NCI-H1436 (cell line): ENCODE measurements around the gene SCAF8.
A peak's percentile ranks its signal among the peaks of the same experiment; 100 is the strongest.
"Not testable (repeated sequence)": the region's sequence is repeated elsewhere in the genome, so short reads cannot be mapped to it uniquely, and the experiment has no call there.

ENCODE experiments used
- DNase-seq: peaks from one replicate; lab custom pipeline; 2025; lab: John Stamatoyannopoulos, UW

Gene SCAF8

GRCh38 chr6:154736618-154737259 lies 3.5 kb downstream of the SCAF8 start:
- DNase-seq, result no peak

- DNase-seq, result no peak
Observed at GRCh38 chr6:154737424-154737823, 4.2 kb downstream of the SCAF8 start.

- DNase-seq, result no peak
Observed at GRCh38 chr6:154738551-154738961, 5.3 kb downstream of the SCAF8 start.

- DNase-seq, result no peak
Observed at GRCh38 chr6:154740658-154741057, 7.4 kb downstream of the SCAF8 start.

GRCh38 chr6:154742891-154743290 lies 9.7 kb downstream of the SCAF8 start:
- DNase-seq, result no peak

GRCh38 chr6:154744029-154744745 lies 11.0 kb downstream of the SCAF8 start:
- DNase-seq, result not testable (repeated sequence)

- no peak for DNase-seq
Observed at GRCh38 chr6:154745243-154745642, 12.0 kb downstream of the SCAF8 start.

GRCh38 chr6:154749341-154749740 lies 16.1 kb downstream of the SCAF8 start:
- DNase-seq, result peak; percentile 6

- DNase-seq, result no peak
Observed at GRCh38 chr6:154751011-154751800, 18.0 kb downstream of the SCAF8 start.

- DNase-seq, result no peak
Observed at GRCh38 chr6:154752022-154752421, 18.8 kb downstream of the SCAF8 start.

GRCh38 chr6:154754152-154754551 lies 20.9 kb downstream of the SCAF8 start:
- no peak for DNase-seq

- no peak for DNase-seq
Observed at GRCh38 chr6:154757352-154758050, 24.3 kb downstream of the SCAF8 start.

GRCh38 chr6:154758125-154758524 lies 24.9 kb downstream of the SCAF8 start:
- DNase-seq, result no peak

GRCh38 chr6:154763650-154764049 lies 30.4 kb downstream of the SCAF8 start:
- DNase-seq, result no peak

GRCh38 chr6:154765273-154765672 lies 32.1 kb downstream of the SCAF8 start:
- DNase-seq, result no peak

- no peak for DNase-seq
Observed at GRCh38 chr6:154766288-154766687, 33.1 kb downstream of the SCAF8 start.

- no peak for DNase-seq
Observed at GRCh38 chr6:154767003-154767723, 33.9 kb downstream of the SCAF8 start.

GRCh38 chr6:154768280-154768679 lies 35.1 kb downstream of the SCAF8 start:
- DNase-seq, result no peak

GRCh38 chr6:154773610-154774089 lies 40.4 kb downstream of the SCAF8 start:
- no peak for DNase-seq

GRCh38 chr6:154779157-154779556 lies 45.9 kb downstream of the SCAF8 start:
- DNase-seq, result not testable (repeated sequence)

GRCh38 chr6:154782193-154782592 lies 49.0 kb downstream of the SCAF8 start:
- no peak for DNase-seq
